ENCODE measurements around the gene HIVEP3.

DNA sequence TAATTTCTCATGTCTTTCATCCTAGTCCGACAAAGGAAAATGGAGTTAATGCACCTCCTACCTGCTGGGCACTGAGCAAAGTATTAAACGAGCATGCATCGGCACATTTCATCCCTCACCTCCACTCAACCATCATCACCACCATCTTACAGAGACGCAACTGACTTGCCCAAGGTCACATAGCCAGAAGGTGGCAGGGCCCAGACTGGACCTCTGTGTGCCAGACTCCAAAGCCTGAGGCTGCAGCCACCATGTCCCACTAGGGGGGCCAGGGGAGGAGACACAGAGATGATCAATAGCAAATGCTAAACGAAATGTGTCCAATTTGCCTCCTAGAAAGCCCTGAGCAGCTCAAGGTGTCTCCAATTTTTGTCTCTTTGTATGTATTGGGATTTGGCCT, 270.5 kb downstream of the HIVEP3 start:
- TF ChIP-seq, protein P1, sequence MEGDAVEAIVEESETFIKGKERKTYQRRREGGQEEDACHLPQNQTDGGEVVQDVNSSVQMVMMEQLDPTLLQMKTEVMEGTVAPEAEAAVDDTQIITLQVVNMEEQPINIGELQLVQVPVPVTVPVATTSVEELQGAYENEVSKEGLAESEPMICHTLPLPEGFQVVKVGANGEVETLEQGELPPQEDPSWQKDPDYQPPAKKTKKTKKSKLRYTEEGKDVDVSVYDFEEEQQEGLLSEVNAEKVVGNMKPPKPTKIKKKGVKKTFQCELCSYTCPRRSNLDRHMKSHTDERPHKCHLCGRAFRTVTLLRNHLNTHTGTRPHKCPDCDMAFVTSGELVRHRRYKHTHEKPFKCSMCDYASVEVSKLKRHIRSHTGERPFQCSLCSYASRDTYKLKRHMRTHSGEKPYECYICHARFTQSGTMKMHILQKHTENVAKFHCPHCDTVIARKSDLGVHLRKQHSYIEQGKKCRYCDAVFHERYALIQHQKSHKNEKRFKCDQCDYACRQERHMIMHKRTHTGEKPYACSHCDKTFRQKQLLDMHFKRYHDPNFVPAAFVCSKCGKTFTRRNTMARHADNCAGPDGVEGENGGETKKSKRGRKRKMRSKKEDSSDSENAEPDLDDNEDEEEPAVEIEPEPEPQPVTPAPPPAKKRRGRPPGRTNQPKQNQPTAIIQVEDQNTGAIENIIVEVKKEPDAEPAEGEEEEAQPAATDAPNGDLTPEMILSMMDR (IDR thresholded peaks at IDR 0.05): no peak
- TF ChIP-seq POLR2A (IDR thresholded peaks at IDR 0.05) (no peak), EP300 (IDR thresholded peaks at IDR 0.05) (no peak), POLR2AphosphoS5 (IDR thresholded peaks at IDR 0.05) (no peak)
